ENCODE measurements around the gene DAPK2. TPM values are rescaled to one million over a fixed set of nuclear protein-coding genes. Genes with fewer than 3 reads are reported as not detected.

DAPK2 gene
- total and polyA plus RNA-seq, 2 of the 13 experiments (the other 11 are each of a cell fraction or from before 2014, with no cell fraction given) = 0.33 to 0.63 TPM

- H3K36me3 ChIP-seq (replicated peaks in 1 of 2; ENCODE audit: control insufficient read depth in 1 of 2, insufficient read depth in 2 of 2, low read length in 2 of 2) = no peaks in the 10 kb centered on the region
- ChIA-PET POLR2A (no interaction called here), CTCF (ENCODE audit: low intra/inter-chr PET ratio, low total read pairs) (no interaction called here)
- no peak for TF ChIP-seq ZNF737 (CRISPR knock-in tag; IDR thresholded peaks at IDR 0.05; ENCODE audit: borderline replicate concordance)
- DNase-seq (ENCODE audit: low spot score) (no peak), FAIRE-seq (no peak), ATAC-seq (no peak)
- WGBS (ENCODE audit: low lambda C conversion rate) = 70% methylated on average over 1 of the region's 1 CpG
- H4K20me1 ChIP-seq (ENCODE audit: insufficient read depth, low read length) = no peaks in the 10 kb centered on the region
- no peak overlapping the region for H2AFZ ChIP-seq (ENCODE audit: low read length)
- in situ Hi-C loops (cut with HindIII; ENCODE audit: extremely low pct_ligation_motif_present, low pct_unique_long_range_greater_than_20kb) = no loop called here
- H3K4me2 ChIP-seq (ENCODE audit: low read depth, low read length) = no peak overlapping the region
- no peak overlapping the region for H3K9ac ChIP-seq (ENCODE audit: insufficient read depth, low read depth, low read length)
- H3K4me3 ChIP-seq (replicated peaks in 1 of 3; ENCODE audit: insufficient read depth in 1 of 3, low read depth in 2 of 3, low read length in 3 of 3) = no peak overlapping the region
- H3K27me3 ChIP-seq (ENCODE audit: control insufficient read depth in 1 of 2, insufficient read depth in 2 of 2, low read length in 2 of 2) = peaks cover 0 to 4% of the 10 kb centered on the region in 2 experiments; a peak in 4 of 5 replicates
- H3K9me3 ChIP-seq (ENCODE audit: low read length) = no peaks in the 10 kb centered on the region
- H3K79me2 ChIP-seq (ENCODE audit: insufficient read depth, low read length) = no peaks in the 10 kb centered on the region
- no peak overlapping the region for H3K27ac ChIP-seq (ENCODE audit: extremely low read length, insufficient read depth, low read length)
- intact Hi-C loops (cut with micrococcal nuclease; ENCODE audit: unreplicated experiment) = no loop called here
- peaks cover 7% of the 10 kb centered on the region for H3K4me1 ChIP-seq (ENCODE audit: insufficient read depth, low read length)
- BruUV-seq (replicated peaks) = no TSS peak
Measured at GRCh38 chr15:64011736-64012135, 34.5 kb downstream of the DAPK2 start.

DNA sequence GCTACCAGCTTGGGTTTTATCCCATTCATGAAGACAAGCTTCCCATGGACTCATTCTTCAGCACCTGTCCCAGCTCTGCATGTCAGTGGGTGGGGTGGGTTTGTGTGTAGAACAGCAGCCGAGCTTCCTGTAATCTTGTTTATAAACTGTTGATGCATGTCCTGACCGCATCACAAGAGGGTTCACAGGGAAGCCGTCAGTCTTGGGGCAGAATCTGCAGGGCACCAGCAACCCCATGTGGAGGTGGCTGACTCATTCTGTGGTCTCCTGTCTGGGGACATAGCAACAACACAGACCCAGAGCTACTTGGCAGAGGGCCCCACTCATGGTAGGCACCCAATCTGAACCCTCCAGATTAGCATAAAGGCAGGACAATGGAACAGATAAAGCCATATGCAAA lies 35.6 kb downstream of the DAPK2 start:
- H4K20me1 ChIP-seq (ENCODE audit: insufficient read depth, low read length) = no peaks in the 10 kb centered on the region
- no peak overlapping the region for H3K4me2 ChIP-seq (ENCODE audit: low read depth, low read length)
- POLR2A ChIA-PET = no interaction called here
- H3K9me3 ChIP-seq (ENCODE audit: low read length) = no peaks in the 10 kb centered on the region
- in situ Hi-C loops (cut with HindIII; ENCODE audit: extremely low pct_ligation_motif_present, low pct_unique_long_range_greater_than_20kb) (no loop called here), intact Hi-C loops (cut with micrococcal nuclease; ENCODE audit: unreplicated experiment) (no loop called here)
- CTCF ChIA-PET (ENCODE audit: low intra/inter-chr PET ratio, low total read pairs) = no interaction called here
- H3K4me1 ChIP-seq (ENCODE audit: insufficient read depth, low read length) = no peaks in the 10 kb centered on the region
- FAIRE-seq (no peak), DNase-seq (ENCODE audit: low spot score) (no peak), ATAC-seq (no peak; the same call in 2 of the 3 replicates)
- BruUV-seq (replicated peaks) = no TSS peak
- WGBS (ENCODE audit: low lambda C conversion rate) = 0% methylated on average over 1 of the region's 3 CpGs
- no peaks in the 10 kb centered on the region for H3K36me3 ChIP-seq (replicated peaks in 1 of 2; ENCODE audit: control insufficient read depth in 1 of 2, insufficient read depth in 2 of 2, low read length in 2 of 2)
- no peak overlapping the region for H3K9ac ChIP-seq (ENCODE audit: insufficient read depth, low read depth, low read length)
- peaks cover 2 to 4% of the 10 kb centered on the region in 2 experiments; a peak in 4 of 5 replicates for H3K27me3 ChIP-seq (ENCODE audit: control insufficient read depth in 1 of 2, insufficient read depth in 2 of 2, low read length in 2 of 2)
- H3K27ac ChIP-seq (ENCODE audit: extremely low read length, insufficient read depth, low read length) = no peak overlapping the region
- no peak overlapping the region for H3K4me3 ChIP-seq (replicated peaks in 1 of 3; ENCODE audit: insufficient read depth in 1 of 3, low read depth in 2 of 3, low read length in 3 of 3)
- no peak overlapping the region for H2AFZ ChIP-seq (ENCODE audit: low read length)
- no peaks in the 10 kb centered on the region for H3K79me2 ChIP-seq (ENCODE audit: insufficient read depth, low read length)
- TF ChIP-seq PAF1 (CRISPR knock-in tag; IDR thresholded peaks at IDR 0.05) (no peak), ZNF556 (CRISPR knock-in tag; IDR thresholded peaks at IDR 0.05; ENCODE audit: borderline replicate concordance) (no peak), HNF4A (CRISPR knock-in tag; IDR thresholded peaks at IDR 0.05) (no peak), ZNF589 (CRISPR knock-in tag; conservative IDR thresholded peaks at IDR 0.05) (no peak), ZNF496 (CRISPR knock-in tag; IDR thresholded peaks at IDR 0.05; ENCODE audit: insufficient replicate concordance) (no peak), ZNF569 (CRISPR knock-in tag; IDR thresholded peaks at IDR 0.05; ENCODE audit: borderline replicate concordance) (no peak), FOXA3 (CRISPR knock-in tag; IDR thresholded peaks at IDR 0.05) (no peak), ZNF354B (CRISPR knock-in tag; IDR thresholded peaks at IDR 0.05) (no peak), NFYC (CRISPR knock-in tag; IDR thresholded peaks at IDR 0.05) (no peak), MAFF (IDR thresholded peaks at IDR 0.05; ENCODE audit: low read depth, low read length) (no peak), NR3C1 (CRISPR knock-in tag; IDR thresholded peaks at IDR 0.05) (no peak)
- TF ChIP-seq, protein P1, sequence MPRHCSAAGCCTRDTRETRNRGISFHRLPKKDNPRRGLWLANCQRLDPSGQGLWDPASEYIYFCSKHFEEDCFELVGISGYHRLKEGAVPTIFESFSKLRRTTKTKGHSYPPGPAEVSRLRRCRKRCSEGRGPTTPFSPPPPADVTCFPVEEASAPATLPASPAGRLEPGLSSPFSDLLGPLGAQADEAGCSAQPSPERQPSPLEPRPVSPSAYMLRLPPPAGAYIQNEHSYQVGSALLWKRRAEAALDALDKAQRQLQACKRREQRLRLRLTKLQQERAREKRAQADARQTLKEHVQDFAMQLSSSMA (CRISPR knock-in tag; IDR thresholded peaks at IDR 0.05) = no peak
- TF ChIP-seq, protein P2, sequence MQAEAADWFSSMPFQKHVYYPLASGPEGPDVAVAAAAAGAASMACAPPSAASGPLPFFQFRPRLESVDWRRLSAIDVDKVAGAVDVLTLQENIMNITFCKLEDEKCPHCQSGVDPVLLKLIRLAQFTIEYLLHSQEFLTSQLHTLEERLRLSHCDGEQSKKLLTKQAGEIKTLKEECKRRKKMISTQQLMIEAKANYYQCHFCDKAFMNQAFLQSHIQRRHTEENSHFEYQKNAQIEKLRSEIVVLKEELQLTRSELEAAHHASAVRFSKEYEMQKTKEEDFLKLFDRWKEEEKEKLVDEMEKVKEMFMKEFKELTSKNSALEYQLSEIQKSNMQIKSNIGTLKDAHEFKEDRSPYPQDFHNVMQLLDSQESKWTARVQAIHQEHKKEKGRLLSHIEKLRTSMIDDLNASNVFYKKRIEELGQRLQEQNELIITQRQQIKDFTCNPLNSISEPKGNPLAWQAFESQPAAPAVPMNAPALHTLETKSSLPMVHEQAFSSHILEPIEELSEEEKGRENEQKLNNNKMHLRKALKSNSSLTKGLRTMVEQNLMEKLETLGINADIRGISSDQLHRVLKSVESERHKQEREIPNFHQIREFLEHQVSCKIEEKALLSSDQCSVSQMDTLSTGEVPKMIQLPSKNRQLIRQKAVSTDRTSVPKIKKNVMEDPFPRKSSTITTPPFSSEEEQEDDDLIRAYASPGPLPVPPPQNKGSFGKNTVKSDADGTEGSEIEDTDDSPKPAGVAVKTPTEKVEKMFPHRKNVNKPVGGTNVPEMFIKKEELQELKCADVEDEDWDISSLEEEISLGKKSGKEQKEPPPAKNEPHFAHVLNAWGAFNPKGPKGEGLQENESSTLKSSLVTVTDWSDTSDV (CRISPR knock-in tag; IDR thresholded peaks at IDR 0.05) = no peak
- TF ChIP-seq, protein P3, sequence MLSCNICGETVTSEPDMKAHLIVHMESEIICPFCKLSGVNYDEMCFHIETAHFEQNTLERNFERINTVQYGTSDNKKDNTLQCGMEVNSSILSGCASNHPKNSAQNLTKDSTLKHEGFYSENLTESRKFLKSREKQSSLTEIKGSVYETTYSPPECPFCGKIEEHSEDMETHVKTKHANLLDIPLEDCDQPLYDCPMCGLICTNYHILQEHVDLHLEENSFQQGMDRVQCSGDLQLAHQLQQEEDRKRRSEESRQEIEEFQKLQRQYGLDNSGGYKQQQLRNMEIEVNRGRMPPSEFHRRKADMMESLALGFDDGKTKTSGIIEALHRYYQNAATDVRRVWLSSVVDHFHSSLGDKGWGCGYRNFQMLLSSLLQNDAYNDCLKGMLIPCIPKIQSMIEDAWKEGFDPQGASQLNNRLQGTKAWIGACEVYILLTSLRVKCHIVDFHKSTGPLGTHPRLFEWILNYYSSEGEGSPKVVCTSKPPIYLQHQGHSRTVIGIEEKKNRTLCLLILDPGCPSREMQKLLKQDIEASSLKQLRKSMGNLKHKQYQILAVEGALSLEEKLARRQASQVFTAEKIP (CRISPR knock-in tag; IDR thresholded peaks at IDR 0.05; ENCODE audit: borderline replicate concordance) = no peak

Data from HepG2 (cell line).